ENCODE results near the gene BCL6.

GRCh38 chr3:187767266-187768012 is 22.2 kb upstream of the BCL6 start:
- TF ChIP-seq, protein P1, sequence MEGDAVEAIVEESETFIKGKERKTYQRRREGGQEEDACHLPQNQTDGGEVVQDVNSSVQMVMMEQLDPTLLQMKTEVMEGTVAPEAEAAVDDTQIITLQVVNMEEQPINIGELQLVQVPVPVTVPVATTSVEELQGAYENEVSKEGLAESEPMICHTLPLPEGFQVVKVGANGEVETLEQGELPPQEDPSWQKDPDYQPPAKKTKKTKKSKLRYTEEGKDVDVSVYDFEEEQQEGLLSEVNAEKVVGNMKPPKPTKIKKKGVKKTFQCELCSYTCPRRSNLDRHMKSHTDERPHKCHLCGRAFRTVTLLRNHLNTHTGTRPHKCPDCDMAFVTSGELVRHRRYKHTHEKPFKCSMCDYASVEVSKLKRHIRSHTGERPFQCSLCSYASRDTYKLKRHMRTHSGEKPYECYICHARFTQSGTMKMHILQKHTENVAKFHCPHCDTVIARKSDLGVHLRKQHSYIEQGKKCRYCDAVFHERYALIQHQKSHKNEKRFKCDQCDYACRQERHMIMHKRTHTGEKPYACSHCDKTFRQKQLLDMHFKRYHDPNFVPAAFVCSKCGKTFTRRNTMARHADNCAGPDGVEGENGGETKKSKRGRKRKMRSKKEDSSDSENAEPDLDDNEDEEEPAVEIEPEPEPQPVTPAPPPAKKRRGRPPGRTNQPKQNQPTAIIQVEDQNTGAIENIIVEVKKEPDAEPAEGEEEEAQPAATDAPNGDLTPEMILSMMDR (IDR thresholded peaks at IDR 0.05; ENCODE audit: poor library complexity) = no peak
- no peak for TF ChIP-seq EZH2phosphoT487 (IDR thresholded peaks at IDR 0.05; ENCODE audit: low read depth, severe bottlenecking, unreplicated experiment)

Measured in hepatocyte (in vitro differentiated cells).